ENCODE measurements around the gene FUT6.

Gene FUT6

GRCh38 chr19:5832061-5832460, 7.4 kb downstream of the FUT6 start:
- no peaks in the 10 kb centered on the region for H3K36me3 ChIP-seq (ENCODE audit: insufficient read depth, low read length)
- no peak overlapping the region for H3K4me2 ChIP-seq (ENCODE audit: low read depth, low read length, poor library complexity, severe bottlenecking)
- peaks cover under 1% of the 10 kb centered on the region for H3K4me1 ChIP-seq (ENCODE audit: insufficient read depth, low read length, poor library complexity, severe bottlenecking)
- no peaks in the 10 kb centered on the region for H3K9me3 ChIP-seq (ENCODE audit: insufficient read depth, low read depth, low read length)
- no peak for TF ChIP-seq EZH2phosphoT487 (IDR thresholded peaks at IDR 0.05; ENCODE audit: borderline replicate concordance)
- TF ChIP-seq CTCF (conservative IDR thresholded peaks at IDR 0.05; ENCODE audit: low read length), result no peak
- no peaks in the 10 kb centered on the region for H4K20me1 ChIP-seq (ENCODE audit: insufficient read depth, low read length, poor library complexity, severe bottlenecking)
- H3K79me2 ChIP-seq (ENCODE audit: insufficient read depth, low read length), result no peaks in the 10 kb centered on the region
- H2AFZ ChIP-seq (ENCODE audit: low read length), result no peak overlapping the region
- H3K9ac ChIP-seq (ENCODE audit: low read depth, low read length, poor library complexity, severe bottlenecking), result no peak overlapping the region
- no peaks in the 10 kb centered on the region for H3K27me3 ChIP-seq (ENCODE audit: insufficient read depth, low read length, poor library complexity, severe bottlenecking)
- no peaks in the 10 kb centered on the region for H3F3A ChIP-seq (ENCODE audit: low read depth)
- no peaks in the 10 kb centered on the region for H3K9me2 ChIP-seq (replicated peaks; ENCODE audit: low read depth, low read length)
- H3K4me3 ChIP-seq (ENCODE audit: low read length, poor library complexity, severe bottlenecking), result no peak overlapping the region

GRCh38 chr19:5831159-5831558, 8.3 kb downstream of the FUT6 start:
- no peak for TF ChIP-seq CTCF (conservative IDR thresholded peaks at IDR 0.05; ENCODE audit: low read length)
- TF ChIP-seq EZH2phosphoT487 (IDR thresholded peaks at IDR 0.05; ENCODE audit: borderline replicate concordance), result no peak

GRCh38 chr19:5829567-5830310, 9.8 kb downstream of the FUT6 start:
- no peaks in the 10 kb centered on the region for H3K9me3 ChIP-seq (ENCODE audit: insufficient read depth, low read depth, low read length)
- TF ChIP-seq EZH2phosphoT487 (IDR thresholded peaks at IDR 0.05; ENCODE audit: borderline replicate concordance) (no peak), CTCF (conservative IDR thresholded peaks at IDR 0.05; ENCODE audit: low read length) (no peak)
- peak overlapping the region; percentile 26 for H3K4me2 ChIP-seq (ENCODE audit: low read depth, low read length, poor library complexity, severe bottlenecking)
- no peaks in the 10 kb centered on the region for H4K20me1 ChIP-seq (ENCODE audit: insufficient read depth, low read length, poor library complexity, severe bottlenecking)
- no peak overlapping the region for H3K9ac ChIP-seq (ENCODE audit: low read depth, low read length, poor library complexity, severe bottlenecking)
- peaks cover 10% of the 10 kb centered on the region for H3K4me1 ChIP-seq (ENCODE audit: insufficient read depth, low read length, poor library complexity, severe bottlenecking)
- H2AFZ ChIP-seq (ENCODE audit: low read length), result no peak overlapping the region; the same call in 1 of the 2 replicates
- H3K79me2 ChIP-seq (ENCODE audit: insufficient read depth, low read length), result no peaks in the 10 kb centered on the region
- no peaks in the 10 kb centered on the region for H3K27me3 ChIP-seq (ENCODE audit: insufficient read depth, low read length, poor library complexity, severe bottlenecking)
- H3K4me3 ChIP-seq (ENCODE audit: low read length, poor library complexity, severe bottlenecking), result no peak overlapping the region
- H3K9me2 ChIP-seq (replicated peaks; ENCODE audit: low read depth, low read length), result no peaks in the 10 kb centered on the region
- H3K36me3 ChIP-seq (ENCODE audit: insufficient read depth, low read length), result no peaks in the 10 kb centered on the region
- no peaks in the 10 kb centered on the region for H3F3A ChIP-seq (ENCODE audit: low read depth)

More at GRCh38 chr19:5831159-5831558, 8.3 kb downstream of the FUT6 start:
- H3K4me2 ChIP-seq (ENCODE audit: low read depth, low read length, poor library complexity, severe bottlenecking), result no peak overlapping the region
- H3K9ac ChIP-seq (ENCODE audit: low read depth, low read length, poor library complexity, severe bottlenecking), result no peak overlapping the region
- peaks cover 10% of the 10 kb centered on the region for H3K4me1 ChIP-seq (ENCODE audit: insufficient read depth, low read length, poor library complexity, severe bottlenecking)
- no peak overlapping the region for H3K4me3 ChIP-seq (ENCODE audit: low read length, poor library complexity, severe bottlenecking)
- no peaks in the 10 kb centered on the region for H3K79me2 ChIP-seq (ENCODE audit: insufficient read depth, low read length)
- H3K27me3 ChIP-seq (ENCODE audit: insufficient read depth, low read length, poor library complexity, severe bottlenecking), result no peaks in the 10 kb centered on the region
- no peaks in the 10 kb centered on the region for H4K20me1 ChIP-seq (ENCODE audit: insufficient read depth, low read length, poor library complexity, severe bottlenecking)
- H3F3A ChIP-seq (ENCODE audit: low read depth), result no peaks in the 10 kb centered on the region
- H3K9me3 ChIP-seq (ENCODE audit: insufficient read depth, low read depth, low read length), result no peaks in the 10 kb centered on the region
- H2AFZ ChIP-seq (ENCODE audit: low read length), result no peak overlapping the region
- H3K9me2 ChIP-seq (replicated peaks; ENCODE audit: low read depth, low read length), result no peaks in the 10 kb centered on the region
- H3K36me3 ChIP-seq (ENCODE audit: insufficient read depth, low read length), result no peaks in the 10 kb centered on the region

Data from Loucy (cell line).